Adrenal gland (tissue), 5 donors: ENCODE data around the gene JADE3.

Experiments used
- CTCF ChIP-seq, 6 experiments: fragments of 450-650 bp in 4 of 6; fragments of 200-600 bp in 2 of 6; sonication (generic) in 1 of 6; IDR thresholded peaks; 1 replicate in 5 of 6; 2 replicates in 1 of 6; pipeline versions ENCODE4 v1.5.1 to v1.8.0; 2016 to 2021; ENCODE audit warnings: antibody characterized with exemption in 6 of 6, mild to moderate bottlenecking in 2 of 6, moderate library complexity in 1 of 6
- POLR2A ChIP-seq, 2 donors: fragments of 450-650 bp; IDR thresholded peaks; one replicate each; pipeline ENCODE4 v1.6.1; 2017; ENCODE audit warnings: antibody characterized with exemption in 2 of 2, mild to moderate bottlenecking in 2 of 2, moderate library complexity in 1 of 2
- donor health status: DM: no; HTN: no; CAD: no.

- TF ChIP-seq CTCF (IDR thresholded peaks at IDR 0.05), result no peak
- TF ChIP-seq POLR2A (IDR thresholded peaks at IDR 0.05), result no peak
These were observed 10.4 kb downstream of the JADE3 start for GRCh38 chrX:46922611-46923010.
